Measurements from ENCODE around the gene PSMG2.

- TF ChIP-seq EZH2 (IDR thresholded peaks at IDR 0.05; ENCODE audit: borderline replicate concordance, low read length) = no peak
- peak; percentile 46 for TF ChIP-seq CTCF (IDR thresholded peaks at IDR 0.05; ENCODE audit: low read length)
These were observed 34.5 kb downstream of the PSMG2 start for GRCh38 chr18:12737243-12737902.

Measured in OCI-LY1 (cell line).